Stimulated activated CD8-positive, alpha-beta memory T cell treated with anti-CD3 and anti-CD28 coated beads, Interleukin-7, amount 100 ng/mL, for 1 hour (primary cell): ENCODE data around the gene ADGRG1.

Source experiments
- DNase-seq, 2 donors: peaks; one replicate each; pipeline ENCODE4 v3.0.0-alpha.2; 2020; ENCODE audit warnings: low read depth in 2 of 2

ADGRG1 gene

GRCh38 chr16:57620335-57621231, 7.8 kb upstream of the ADGRG1 start:
- no peak for DNase-seq

GRCh38 chr16:57621521-57622271, 6.7 kb upstream of the ADGRG1 start:
- DNase-seq, result no peak

GRCh38 chr16:57622361-57623250, 5.8 kb upstream of the ADGRG1 start:
- DNase-seq, result no peak

GRCh38 chr16:57623251-57624043, 5.0 kb upstream of the ADGRG1 start:
- no peak for DNase-seq

- no peak for DNase-seq
These were observed 4.3 kb upstream of the ADGRG1 start for GRCh38 chr16:57624044-57624688.

- no peak for DNase-seq
These were observed 3.5 kb upstream of the ADGRG1 start for GRCh38 chr16:57624806-57625500.

GRCh38 chr16:57626420-57627170, 1.8 kb upstream of the ADGRG1 start:
- no peak for DNase-seq

- no peak for DNase-seq
These were observed 1.1 kb upstream of the ADGRG1 start for GRCh38 chr16:57627184-57627871.

- no peak for DNase-seq
These were observed 408 bp downstream of the ADGRG1 start for GRCh38 chr16:57628783-57629293.

- DNase-seq, result no peak
These were observed 1.3 kb downstream of the ADGRG1 start for GRCh38 chr16:57629516-57630406.

GRCh38 chr16:57630407-57630797, 2.0 kb downstream of the ADGRG1 start:
- DNase-seq, result no peak

- DNase-seq, result no peak
These were observed 2.8 kb downstream of the ADGRG1 start for GRCh38 chr16:57630931-57631845.

GRCh38 chr16:57632568-57632967, 4.1 kb downstream of the ADGRG1 start:
- DNase-seq, result no peak

- no peak for DNase-seq
These were observed 5.1 kb downstream of the ADGRG1 start for GRCh38 chr16:57633383-57634064.

GRCh38 chr16:57634171-57634570, 5.7 kb downstream of the ADGRG1 start:
- no peak for DNase-seq
